Measurements from ENCODE around the gene ELOVL1.

Gene ELOVL1

GRCh38 chr1:43340559-43340958, 27.3 kb downstream of the ELOVL1 start:
- no peak for DNase-seq (ENCODE audit: low read depth)
- H3K4me3 ChIP-seq (ENCODE audit: low read length) = no peak overlapping the region
- no peak for TF ChIP-seq CTCF (conservative IDR thresholded peaks at IDR 0.05; ENCODE audit: low read length)

GRCh38 chr1:43339584-43340232, 28.1 kb downstream of the ELOVL1 start:
- no peak overlapping the region for H3K4me3 ChIP-seq (ENCODE audit: low read length)
- no peak for TF ChIP-seq CTCF (conservative IDR thresholded peaks at IDR 0.05; ENCODE audit: low read length)
- DNase-seq (ENCODE audit: low read depth) = no peak

GRCh38 chr1:43338001-43338400, 29.8 kb downstream of the ELOVL1 start:
- no peak for TF ChIP-seq CTCF (conservative IDR thresholded peaks at IDR 0.05; ENCODE audit: low read length)
- no peak for DNase-seq (ENCODE audit: low read depth)

GRCh38 chr1:43337588-43337987, 30.2 kb downstream of the ELOVL1 start, which contains the start of gene MPL:
MPL (plus strand) TSS chr1:43337818; CDS start chr1:43337849, 31 bp downstream.
- H3K4me3 ChIP-seq (ENCODE audit: low read length) = no peak within 1 kb of the TSS
- no peak for DNase-seq (ENCODE audit: low read depth)
- TF ChIP-seq CTCF (conservative IDR thresholded peaks at IDR 0.05; ENCODE audit: low read length) = no peak

More at GRCh38 chr1:43338001-43338400, 29.8 kb downstream of the ELOVL1 start:
- no peak overlapping the region for H3K4me3 ChIP-seq (ENCODE audit: low read length)

GRCh38 chr1:43334453-43335205, 33.2 kb downstream of the ELOVL1 start:
- no peak for DNase-seq (ENCODE audit: low read depth)
- no peak for TF ChIP-seq CTCF (conservative IDR thresholded peaks at IDR 0.05; ENCODE audit: low read length)
- no peak overlapping the region for H3K4me3 ChIP-seq (ENCODE audit: low read length)

GRCh38 chr1:43331688-43332087, 36.1 kb downstream of the ELOVL1 start:
- H3K4me3 ChIP-seq (ENCODE audit: low read length) = no peak overlapping the region
- no peak for DNase-seq (ENCODE audit: low read depth)
- TF ChIP-seq CTCF (conservative IDR thresholded peaks at IDR 0.05; ENCODE audit: low read length) = no peak

Data from AG10803 (cell line).